Left kidney (tissue), 2 donors: ENCODE results near the gene REN. TPM values are rescaled to one million over a fixed set of nuclear protein-coding genes. Genes with fewer than 3 reads are reported as not detected.

Experiments
- DNase-seq: peaks from one replicate; pipeline ENCODE4 v3.0.0-alpha.2; 2013
- polyA plus RNA-seq: library from polyadenylated mRNA; unstranded; fragments of 120-200 nt; gene quantifications from one replicate; pipeline ENCODE4 v1.2.1, GENCODE V29; 2013; ENCODE audit not compliant: insufficient read length

REN gene
- polyA plus RNA-seq, 1 donor, result 15.3 TPM

- DNase-seq, result no peak
These were observed 25.9 kb upstream of the REN start for GRCh38 chr1:204192046-204192445.

GRCh38 chr1:204191456-204191855, 25.3 kb upstream of the REN start:
- no peak for DNase-seq

- DNase-seq, result no peak
These were observed 24.4 kb upstream of the REN start for GRCh38 chr1:204190212-204191211.

- DNase-seq, result no peak
These were observed 23.0 kb upstream of the REN start for GRCh38 chr1:204188959-204189639.

- no peak for DNase-seq
These were observed 20.5 kb upstream of the REN start for GRCh38 chr1:204186597-204186996.

- no peak for DNase-seq
These were observed 15.0 kb upstream of the REN start for GRCh38 chr1:204181116-204181515.

- no peak for DNase-seq
These were observed 14.0 kb upstream of the REN start for GRCh38 chr1:204180133-204180532.

- no peak for DNase-seq
These were observed 12.5 kb upstream of the REN start for GRCh38 chr1:204178487-204179281.

GRCh38 chr1:204177133-204177532, 11.0 kb upstream of the REN start:
- no peak for DNase-seq

GRCh38 chr1:204176049-204176448, 9.9 kb upstream of the REN start:
- DNase-seq, result no peak

- no peak for DNase-seq
These were observed 8.8 kb upstream of the REN start for GRCh38 chr1:204174958-204175357.

GRCh38 chr1:204172404-204173029, 6.4 kb upstream of the REN start:
- DNase-seq, result no peak

GRCh38 chr1:204171751-204172178, 5.6 kb upstream of the REN start:
- no peak for DNase-seq

- DNase-seq, result no peak
These were observed 4.5 kb upstream of the REN start for GRCh38 chr1:204170494-204171155.

GRCh38 chr1:204169858-204170257, 3.7 kb upstream of the REN start:
- DNase-seq, result no peak

GRCh38 chr1:204167730-204168129, 1.6 kb upstream of the REN start:
- DNase-seq, result no peak

GRCh38 chr1:204162494-204163074, 3.6 kb downstream of the REN start:
- peak; percentile 73 for DNase-seq

GRCh38 chr1:204161609-204162493, 4.3 kb downstream of the REN start:
- DNase-seq, result no peak

- no peak for DNase-seq
These were observed 8.2 kb downstream of the REN start for GRCh38 chr1:204157962-204158361.

GRCh38 chr1:204155881-204156280, 10.3 kb downstream of the REN start:
- no peak for DNase-seq
